GM18909 (cell line): ENCODE results near the gene ING5.

Source experiments
- ATAC-seq: cut with Tn5 transposase; IDR thresholded peaks from one replicate; pipeline ENCODE4 v1.9.1; 2021; ENCODE audit warnings: mild to moderate bottlenecking; ENCODE audit not compliant: unreplicated experiment, poor library complexity

The ING5 gene

GRCh38 chr2:241774419-241775222 lies 72.8 kb downstream of the ING5 start:
- ATAC-seq: no peak

- no peak for ATAC-seq
Observed at GRCh38 chr2:241775223-241776177, 73.7 kb downstream of the ING5 start.

- ATAC-seq: no peak
Observed at GRCh38 chr2:241776336-241777169, 74.7 kb downstream of the ING5 start, which contains the start of gene GAL3ST2. Gene GAL3ST2, plus strand, starts transcription at chr2:241776822. Its CDS starts 134 bp downstream, at chr2:241776956.

- ATAC-seq: no peak
Observed at GRCh38 chr2:241777170-241777685, 75.4 kb downstream of the ING5 start.

- ATAC-seq: no peak
Observed at GRCh38 chr2:241777686-241778627, 76.1 kb downstream of the ING5 start.
